Mesendoderm (in vitro differentiated cells): ENCODE measurements around the gene DDIAS.
A peak's percentile ranks its signal among the peaks of the same experiment; 100 is the strongest.

ENCODE experiments used
- DNase-seq: peaks from one replicate; pipeline ENCODE4 v3.0.0; 2013
- H2AK5ac ChIP-seq: 2 replicates; pipeline ENCODE4 v1.6.1; 2013; ENCODE audit warnings: low read length, inconsistent platforms
- H2BK120ac ChIP-seq: 2 replicates; pipeline ENCODE4 v1.6.1; 2013; ENCODE audit warnings: low read depth, mild to moderate bottlenecking, low read length, moderate library complexity, mixed read lengths
- H2BK15ac ChIP-seq: replicated peaks from 2 replicates; pipeline ENCODE4 v1.6.1; 2013; ENCODE audit warnings: low read depth, mild to moderate bottlenecking, moderate library complexity
- H2BK5ac ChIP-seq: 2 replicates; pipeline ENCODE4 v1.6.1; 2013; ENCODE audit warnings: low read length, inconsistent platforms
- H3K18ac ChIP-seq: 2 replicates; pipeline ENCODE4 v1.6.1; 2013; ENCODE audit warnings: mild to moderate bottlenecking, low read length, mixed read lengths
- H3K23ac ChIP-seq: one replicate; pipeline ENCODE4 v1.6.1; 2013; ENCODE audit warnings: low read length
- H3K27ac ChIP-seq: 2 replicates; pipeline ENCODE4 v1.5.1; 2013; ENCODE audit warnings: low read depth, mild to moderate bottlenecking, inconsistent platforms, low read length, moderate library complexity
- H3K27me3 ChIP-seq: 2 replicates; pipeline ENCODE4 v1.6.1; 2013; ENCODE audit warnings: low read length, control low read depth, mild to moderate bottlenecking, inconsistent platforms; ENCODE audit not compliant: insufficient read depth, poor library complexity
- H3K36me3 ChIP-seq: 2 replicates; pipeline ENCODE4 v1.6.1; 2013; ENCODE audit warnings: low read length, inconsistent platforms; ENCODE audit not compliant: control insufficient read depth, insufficient read depth
- H3K4ac ChIP-seq: one replicate; pipeline ENCODE4 v1.6.1; 2013; ENCODE audit warnings: low read depth, mild to moderate bottlenecking, low read length, moderate library complexity
- H3K4me1 ChIP-seq: 2 replicates; pipeline ENCODE4 v1.6.1; 2013; ENCODE audit warnings: low read depth, low read length, inconsistent platforms; ENCODE audit not compliant: control insufficient read depth
- H3K4me2 ChIP-seq: 2 replicates; pipeline ENCODE4 v1.6.1; 2013; ENCODE audit warnings: low read length
- H3K4me3 ChIP-seq: 2 replicates; pipeline ENCODE4 v1.5.1; 2013; ENCODE audit warnings: mild to moderate bottlenecking, low read length
- H3K56ac ChIP-seq: one replicate; pipeline ENCODE4 v1.6.1; 2013; ENCODE audit warnings: low read length
- H3K79me1 ChIP-seq: 2 replicates; pipeline ENCODE4 v1.6.1; 2013; ENCODE audit warnings: low read length, inconsistent platforms
- H3K79me2 ChIP-seq: 2 replicates; pipeline ENCODE4 v1.6.1; 2013; ENCODE audit warnings: mild to moderate bottlenecking, low read length; ENCODE audit not compliant: control insufficient read depth, insufficient read depth
- H3K9ac ChIP-seq: 2 replicates; pipeline ENCODE4 v1.6.1; 2013; ENCODE audit warnings: low read length, inconsistent platforms
- H4K5ac ChIP-seq: one replicate; pipeline ENCODE4 v1.6.1; 2013; ENCODE audit warnings: low read length
- H4K8ac ChIP-seq: one replicate; pipeline ENCODE4 v1.6.1; 2013; ENCODE audit warnings: low read depth, mild to moderate bottlenecking, control low read depth, low read length, moderate library complexity
- WGBS: extraction: QIAGEN DNeasy Blood & Tissue Kit; methylation state at CpG from one replicate; pipeline ENCODE4 v1.1.7; 2013; ENCODE audit warnings: low lambda C conversion rate, missing lambda C conversion rate; ENCODE audit not compliant: insufficient coverage; ENCODE audit errors: extremely low coverage; 5-methylcytosine and 5-hydroxymethylcytosine counted together

Gene DDIAS

GRCh38 chr11:82874646-82875523 is 26.7 kb upstream of the DDIAS start:
- H2BK120ac ChIP-seq = no peak overlapping the region
- no peak overlapping the region for H2BK15ac ChIP-seq
- no peaks in the 10 kb centered on the region for H3K79me1 ChIP-seq
- H3K4ac ChIP-seq = no peak overlapping the region
- no peak overlapping the region for H2BK5ac ChIP-seq
- peaks cover 1% of the 10 kb centered on the region for H3K4me1 ChIP-seq
- DNase-seq = peak; percentile 23
- H3K27me3 ChIP-seq = no peaks in the 10 kb centered on the region
- H2AK5ac ChIP-seq = no peak overlapping the region
- H3K4me3 ChIP-seq = no peak overlapping the region
- WGBS = no CpG with 5 or more reads among the region's 4 CpGs
- no peak overlapping the region for H3K27ac ChIP-seq
- H3K9ac ChIP-seq = no peak overlapping the region
- no peaks in the 10 kb centered on the region for H3K36me3 ChIP-seq
- no peak overlapping the region for H4K5ac ChIP-seq
- H3K23ac ChIP-seq = no peak overlapping the region
- H3K79me2 ChIP-seq = no peaks in the 10 kb centered on the region
- no peak overlapping the region for H4K8ac ChIP-seq
- no peak overlapping the region for H3K4me2 ChIP-seq
- H3K56ac ChIP-seq = no peak overlapping the region
- no peak overlapping the region for H3K18ac ChIP-seq

- Histone ChIP-seq H2AK5ac (no peak overlapping the region), H3K56ac (no peak overlapping the region), H3K23ac (no peak overlapping the region), H3K4me3 (no peak overlapping the region), H2BK15ac (no peak overlapping the region), H3K79me1 (peaks cover 3% of the 10 kb centered on the region), H3K4me1 (no peaks in the 10 kb centered on the region), H3K18ac (no peak overlapping the region), H2BK5ac (no peak overlapping the region), H4K8ac (no peak overlapping the region), H3K27me3 (no peaks in the 10 kb centered on the region), H3K9ac (no peak overlapping the region), H2BK120ac (no peak overlapping the region), H4K5ac (no peak overlapping the region), H3K4ac (no peak overlapping the region), H3K4me2 (no peak overlapping the region), H3K27ac (no peak overlapping the region), H3K36me3 (no peaks in the 10 kb centered on the region), H3K79me2 (no peaks in the 10 kb centered on the region)
- no peak for DNase-seq
- WGBS = no CpG with 5 or more reads among the region's 3 CpGs
These were observed 17.7 kb upstream of the DDIAS start for GRCh38 chr11:82883853-82884252.

GRCh38 chr11:82889133-82890001 is 12.2 kb upstream of the DDIAS start:
- no peak overlapping the region for H3K4me2 ChIP-seq
- H2BK5ac ChIP-seq = no peak overlapping the region
- no peak overlapping the region for H3K9ac ChIP-seq
- no peak overlapping the region for H3K27ac ChIP-seq
- H3K18ac ChIP-seq = no peak overlapping the region
- H3K23ac ChIP-seq = no peak overlapping the region
- H3K56ac ChIP-seq = no peak overlapping the region
- no peak overlapping the region for H4K8ac ChIP-seq
- H3K79me1 ChIP-seq = peaks cover 2% of the 10 kb centered on the region
- no CpG with 5 or more reads among the region's 6 CpGs for WGBS
- H4K5ac ChIP-seq = no peak overlapping the region
- H3K79me2 ChIP-seq = no peaks in the 10 kb centered on the region
- H3K4ac ChIP-seq = no peak overlapping the region
- DNase-seq = peak; percentile 78
- no peak overlapping the region for H2AK5ac ChIP-seq
- H3K4me1 ChIP-seq = peaks cover 6% of the 10 kb centered on the region
- H3K4me3 ChIP-seq = no peak overlapping the region
- H2BK120ac ChIP-seq = no peak overlapping the region
- H3K27me3 ChIP-seq = no peaks in the 10 kb centered on the region
- H2BK15ac ChIP-seq = no peak overlapping the region
- no peaks in the 10 kb centered on the region for H3K36me3 ChIP-seq

GRCh38 chr11:82890002-82890341 is 11.6 kb upstream of the DDIAS start:
- H2BK5ac ChIP-seq = peak overlapping the region; percentile 17
- H3K27ac ChIP-seq = no peak overlapping the region
- H3K23ac ChIP-seq = peak overlapping the region; percentile 7
- no peak overlapping the region for H2BK15ac ChIP-seq
- WGBS = no CpG with 5 or more reads among the region's 1 CpG
- H3K18ac ChIP-seq = no peak overlapping the region
- H3K4me1 ChIP-seq = peaks cover 6% of the 10 kb centered on the region
- no peaks in the 10 kb centered on the region for H3K27me3 ChIP-seq
- no peaks in the 10 kb centered on the region for H3K79me2 ChIP-seq
- peak overlapping the region; percentile 65 for H3K56ac ChIP-seq
- DNase-seq = peak; percentile 70
- H3K79me1 ChIP-seq = peaks cover 2% of the 10 kb centered on the region
- H2BK120ac ChIP-seq = no peak overlapping the region
- H3K4me3 ChIP-seq = no peak overlapping the region
- H3K4me2 ChIP-seq = no peak overlapping the region
- no peak overlapping the region for H3K4ac ChIP-seq
- no peaks in the 10 kb centered on the region for H3K36me3 ChIP-seq
- H4K5ac ChIP-seq = no peak overlapping the region
- H4K8ac ChIP-seq = no peak overlapping the region
- H2AK5ac ChIP-seq = peak overlapping the region; percentile 57
- H3K9ac ChIP-seq = peak overlapping the region; percentile 2

- Histone ChIP-seq H3K4ac (no peak overlapping the region), H3K56ac (no peak overlapping the region), H2BK120ac (no peak overlapping the region), H3K27ac (no peak overlapping the region), H3K23ac (no peak overlapping the region), H3K36me3 (no peaks in the 10 kb centered on the region), H3K27me3 (no peaks in the 10 kb centered on the region), H2BK15ac (no peak overlapping the region), H3K4me2 (no peak overlapping the region), H3K4me3 (no peak overlapping the region), H3K79me1 (peaks cover 2% of the 10 kb centered on the region), H4K5ac (no peak overlapping the region), H4K8ac (no peak overlapping the region), H3K4me1 (peaks cover 6% of the 10 kb centered on the region), H3K9ac (no peak overlapping the region), H2AK5ac (no peak overlapping the region), H2BK5ac (no peak overlapping the region), H3K79me2 (peaks cover under 1% of the 10 kb centered on the region), H3K18ac (no peak overlapping the region)
- no peak for DNase-seq
These were observed 10.6 kb upstream of the DDIAS start for GRCh38 chr11:82890936-82891335.
